Lung (tissue), 12 donors: ENCODE measurements around the gene ABCA9. TPM values are rescaled to one million over a fixed set of nuclear protein-coding genes. Genes with fewer than 3 reads are reported as not detected.

Experiments
- ATAC-seq: fragments of 200-7000 bp; cut with Tn5 transposase; one replicate; pipeline ENCODE4 v1.9.1; 2020; ENCODE audit warnings: moderate number of reproducible peaks; ENCODE audit not compliant: insufficient read depth, low FRiP score
- DNase-seq, 3 donors: peaks; one replicate each; pipeline ENCODE4 v3.0.0-alpha.2; 2013 to 2017
- H3K27ac ChIP-seq, 2 donors: one replicate each; pipeline ENCODE4 v1.5.1; 2013; ENCODE audit warnings: mild to moderate bottlenecking in 2 of 2, moderate library complexity in 2 of 2, control low read depth in 1 of 2, inconsistent platforms in 1 of 2, low read depth in 1 of 2, low read length in 1 of 2
- H3K27me3 ChIP-seq, 3 donors: one replicate each; pipeline ENCODE4 v1.5.1; 2013; ENCODE audit warnings: low read length in 2 of 3; ENCODE audit not compliant: control insufficient read depth in 3 of 3, insufficient read depth in 3 of 3
- H3K36me3 ChIP-seq, 4 donors: one replicate each; pipeline ENCODE4 v1.5.1; 2013; ENCODE audit warnings: low read length in 4 of 4, mild to moderate bottlenecking in 1 of 4, moderate library complexity in 1 of 4; ENCODE audit not compliant: control insufficient read depth in 4 of 4, insufficient read depth in 4 of 4
- H3K4me1 ChIP-seq, 5 donors: one replicate each; pipeline ENCODE4 v1.5.1; 2013; ENCODE audit warnings: low read length in 5 of 5, mild to moderate bottlenecking in 2 of 5, moderate library complexity in 1 of 5; ENCODE audit not compliant: control insufficient read depth in 5 of 5, insufficient read depth in 5 of 5
- H3K4me3 ChIP-seq: one replicate; pipeline ENCODE4 v1.5.1; 2013; ENCODE audit warnings: mild to moderate bottlenecking, control low read depth, moderate library complexity
- H3K9ac ChIP-seq, 2 donors: one replicate each; pipeline ENCODE4 v1.5.1; 2013; ENCODE audit warnings: low read length in 2 of 2, control low read depth in 1 of 2; ENCODE audit not compliant: insufficient read depth in 1 of 2
- H3K9me3 ChIP-seq, 4 donors: one replicate each; pipeline ENCODE4 v1.5.1; 2013; ENCODE audit warnings: low read length in 3 of 4, mild to moderate bottlenecking in 1 of 4, moderate library complexity in 1 of 4; ENCODE audit not compliant: control insufficient read depth in 4 of 4, insufficient read depth in 3 of 4
- WGBS, 2 donors: extraction: QIAGEN DNeasy Blood & Tissue Kit; methylation state at CpG; one replicate each; pipeline ENCODE4 v1.1.7; 2013; 5-methylcytosine and 5-hydroxymethylcytosine counted together
- polyA plus RNA-seq, 2 donors: library from polyadenylated mRNA; stranded (reverse); fragments of 200-250 nt; gene quantifications; one replicate each; pipeline ENCODE4 v1.2.1, GENCODE V29; 2013
- total RNA-seq, 2 donors: library from RNA; depleted of rRNA in 1 of 2; stranded (reverse); fragments of >200 nt in 1 of 2; gene quantifications; one replicate each; pipeline ENCODE4 v1.2.1, GENCODE V29; 2014 to 2021
- TF ChIP-seq, protein P1 (sequence below): IDR thresholded peaks from 2 replicates; pipeline ENCODE4 v1.5.1; 2012; ENCODE audit warnings: mild to moderate bottlenecking; ENCODE audit errors: control extremely low read depth, extremely low read depth
- donor health status: control.
- donor health status: control.
- donor health status: Bipolar disorder and iron deficiency.
- donor health status: healthy.
- donor health status: DM: yes; HTN: yes; CAD: no.

The ABCA9 gene
- total and polyA plus RNA-seq, 4 donors = 0.34 to 24.7 (median 2.8) TPM

DNA sequence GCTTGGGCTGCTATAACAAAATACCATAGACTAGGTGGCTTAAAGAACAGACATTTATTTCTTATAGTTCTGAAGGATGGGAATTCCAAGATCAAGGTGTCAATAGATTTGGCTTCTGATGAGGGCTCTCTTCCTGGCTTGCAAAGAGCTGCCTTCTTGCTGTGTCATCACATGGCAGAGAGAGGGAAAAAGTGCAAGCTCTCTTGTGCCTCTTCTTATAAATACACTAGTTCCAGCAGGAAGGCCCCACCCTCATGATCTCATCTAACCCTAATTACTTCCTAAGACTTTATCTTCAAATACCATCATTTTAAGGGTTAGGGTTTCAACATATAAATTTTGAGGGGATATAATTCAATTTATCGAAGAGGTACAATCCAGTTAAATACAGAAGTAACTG lies 30.6 kb downstream of the ABCA9 start:
- H3K4me3 ChIP-seq = no peak overlapping the region
- H3K9ac ChIP-seq = no peak overlapping the region
- WGBS, 2 donors = 83 to 84% methylated on average over 1 of the region's 1 CpG
- peaks cover 0 to 3% (median 0%) of the 10 kb centered on the region in 5 donors for H3K4me1 ChIP-seq
- no peaks in the 10 kb centered on the region for H3K27me3 ChIP-seq
- ATAC-seq (no peak), DNase-seq (no peak)
- no peak overlapping the region for H3K27ac ChIP-seq
- no peaks in the 10 kb centered on the region for H3K9me3 ChIP-seq
- peaks cover 0 to 2% (median 0%) of the 10 kb centered on the region in 4 donors for H3K36me3 ChIP-seq
- TF ChIP-seq, protein P1, sequence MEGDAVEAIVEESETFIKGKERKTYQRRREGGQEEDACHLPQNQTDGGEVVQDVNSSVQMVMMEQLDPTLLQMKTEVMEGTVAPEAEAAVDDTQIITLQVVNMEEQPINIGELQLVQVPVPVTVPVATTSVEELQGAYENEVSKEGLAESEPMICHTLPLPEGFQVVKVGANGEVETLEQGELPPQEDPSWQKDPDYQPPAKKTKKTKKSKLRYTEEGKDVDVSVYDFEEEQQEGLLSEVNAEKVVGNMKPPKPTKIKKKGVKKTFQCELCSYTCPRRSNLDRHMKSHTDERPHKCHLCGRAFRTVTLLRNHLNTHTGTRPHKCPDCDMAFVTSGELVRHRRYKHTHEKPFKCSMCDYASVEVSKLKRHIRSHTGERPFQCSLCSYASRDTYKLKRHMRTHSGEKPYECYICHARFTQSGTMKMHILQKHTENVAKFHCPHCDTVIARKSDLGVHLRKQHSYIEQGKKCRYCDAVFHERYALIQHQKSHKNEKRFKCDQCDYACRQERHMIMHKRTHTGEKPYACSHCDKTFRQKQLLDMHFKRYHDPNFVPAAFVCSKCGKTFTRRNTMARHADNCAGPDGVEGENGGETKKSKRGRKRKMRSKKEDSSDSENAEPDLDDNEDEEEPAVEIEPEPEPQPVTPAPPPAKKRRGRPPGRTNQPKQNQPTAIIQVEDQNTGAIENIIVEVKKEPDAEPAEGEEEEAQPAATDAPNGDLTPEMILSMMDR = no peak

DNA sequence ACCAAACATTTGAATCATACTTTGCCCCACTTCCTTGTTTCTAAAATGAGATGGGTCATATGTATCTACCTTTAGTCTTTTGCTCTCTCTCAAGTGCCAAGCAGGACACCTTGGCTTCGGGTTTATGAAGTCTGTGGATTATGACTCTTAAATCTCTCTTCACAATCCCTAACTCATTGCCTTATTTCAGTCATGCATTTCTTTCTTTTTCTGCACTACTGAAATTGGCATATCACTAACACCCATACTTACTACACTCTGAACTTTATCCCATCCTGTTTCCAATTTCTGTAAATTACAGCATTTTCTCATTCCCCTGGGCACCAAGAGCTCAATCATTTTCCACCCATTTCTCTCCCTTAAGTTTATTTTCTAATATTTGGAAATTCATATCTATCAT lies 42.0 kb downstream of the ABCA9 start:
- no peaks in the 10 kb centered on the region for H3K4me1 ChIP-seq
- 89 to 90% methylated on average over 1 of the region's 1 CpG for WGBS, 2 donors
- ATAC-seq = no peak
- H3K36me3 ChIP-seq = peaks cover 0 to 9% (median 5%) of the 10 kb centered on the region in 4 donors
- H3K27ac ChIP-seq = no peak overlapping the region
- H3K9ac ChIP-seq = no peak overlapping the region
- no peak for DNase-seq
- no peak overlapping the region for H3K4me3 ChIP-seq
- H3K9me3 ChIP-seq = no peaks in the 10 kb centered on the region
- TF ChIP-seq, protein P1 = no peak
- H3K27me3 ChIP-seq = no peaks in the 10 kb centered on the region

DNA sequence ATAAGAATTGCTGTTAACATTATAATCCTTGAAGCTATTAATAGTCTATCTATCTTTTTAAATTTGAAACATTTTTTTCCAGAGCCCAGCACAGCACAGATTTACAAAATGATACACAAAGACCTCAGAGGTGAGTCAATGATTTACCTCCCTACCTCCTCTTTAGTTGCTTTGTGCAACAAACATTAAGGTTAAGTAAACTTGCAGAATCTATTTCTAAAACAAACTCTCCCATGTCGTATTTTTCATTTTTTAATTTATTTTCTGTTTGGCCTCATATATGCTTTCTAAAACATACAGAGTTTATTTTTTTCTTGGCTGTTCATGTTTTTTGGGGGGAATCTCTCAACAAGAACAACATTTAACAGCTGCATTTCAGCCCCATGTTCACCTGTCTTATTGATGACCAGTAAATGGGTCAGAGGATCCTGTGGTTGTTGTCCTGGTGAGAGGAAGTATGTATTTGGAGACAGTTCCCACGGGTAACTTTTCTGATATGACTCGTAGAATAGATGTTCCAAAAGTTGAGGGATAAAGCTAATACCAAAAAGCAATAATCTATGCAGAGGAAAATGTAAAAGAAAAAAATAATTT lies 42.6 kb downstream of the ABCA9 start:
- Histone ChIP-seq H3K4me1 (no peaks in the 10 kb centered on the region), H3K27ac (no peak overlapping the region), H3K4me3 (no peak overlapping the region), H3K36me3 (peaks cover 0 to 9% (median 5%) of the 10 kb centered on the region in 4 donors), H3K9me3 (no peaks in the 10 kb centered on the region), H3K9ac (no peak overlapping the region), H3K27me3 (no peaks in the 10 kb centered on the region)
- ATAC-seq = no peak
- 75 to 84% methylated on average over 3 of the region's 3 CpGs for WGBS, 2 donors
- DNase-seq = no peak
- TF ChIP-seq, protein P1 = no peak

DNA sequence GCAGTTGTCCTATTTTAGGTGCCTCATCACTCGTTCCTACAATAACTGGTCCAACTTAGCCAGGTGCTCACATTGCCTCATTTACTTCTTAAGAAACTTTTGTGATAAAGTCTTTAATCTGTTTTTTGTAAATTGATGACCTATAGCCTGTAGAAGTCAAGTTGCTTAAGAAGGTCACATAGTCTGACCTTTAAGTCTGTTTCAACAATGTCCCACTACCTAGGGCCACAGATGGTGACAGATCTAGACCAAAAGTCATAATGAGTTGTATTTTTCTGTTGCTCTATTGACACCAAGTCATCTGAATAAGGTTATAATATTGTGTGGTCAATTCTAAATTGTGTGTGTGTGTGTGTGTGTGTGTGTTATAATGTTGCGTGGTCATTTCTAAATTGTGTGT lies 45.1 kb downstream of the ABCA9 start:
- Histone ChIP-seq H3K4me3 (no peak overlapping the region), H3K9ac (no peak overlapping the region), H3K27ac (no peak overlapping the region), H3K4me1 (no peaks in the 10 kb centered on the region), H3K9me3 (no peaks in the 10 kb centered on the region), H3K36me3 (peaks cover 0 to 9% (median 5%) of the 10 kb centered on the region in 4 donors), H3K27me3 (no peaks in the 10 kb centered on the region)
- no peak for DNase-seq
- no peak for ATAC-seq
- WGBS, 2 donors = 95 to 97% methylated on average over 2 of the region's 2 CpGs
- TF ChIP-seq, protein P1 = no peak
